HL-60 (cell line): ENCODE results near the gene ARF5.

Experiments used
- DNase-seq, 2 experiments: peaks; one replicate each; pipeline ENCODE4 v3.0.0-alpha.2; 2010 to 2020; ENCODE audit warnings: low read depth in 1 of 2, low spot score in 1 of 2
- H3K27ac ChIP-seq: fragments of 250-450 bp; sonication (Bioruptor Pico); replicated peaks from 2 replicates; pipeline ENCODE4 v1.5.1; 2020; ENCODE audit warnings: mild to moderate bottlenecking, moderate library complexity
- H3K27me3 ChIP-seq: fragments of 250-450 bp; sonication (Bioruptor Pico); 2 replicates; pipeline ENCODE4 v1.5.1; 2021; ENCODE audit warnings: mild to moderate bottlenecking, moderate library complexity; ENCODE audit not compliant: insufficient read depth, poor library complexity, severe bottlenecking
- H3K4me3 ChIP-seq: replicated peaks from 2 replicates; pipeline ENCODE4 v1.5.1; 2011; ENCODE audit warnings: mild to moderate bottlenecking, control low read depth, low read length; ENCODE audit not compliant: insufficient read depth
- GABPA ChIP-seq: IDR thresholded peaks from 2 replicates; pipeline ENCODE4 v1.6.1; 2012; ENCODE audit warnings: low read depth
- POLR2AphosphoS5 ChIP-seq: IDR thresholded peaks from 2 replicates; pipeline ENCODE4 v1.6.1; 2012; ENCODE audit warnings: low read depth
- SPI1 ChIP-seq: IDR thresholded peaks from 2 replicates; pipeline ENCODE4 v1.6.1; 2012; ENCODE audit warnings: low read depth, mild to moderate bottlenecking, borderline replicate concordance
- TF ChIP-seq, protein P1 (sequence below): IDR thresholded peaks from one replicate; pipeline ENCODE4 v1.5.1; 2011; ENCODE audit warnings: low read length, control low read depth, inconsistent platforms; ENCODE audit not compliant: insufficient read depth
- TF ChIP-seq, protein P2 (sequence below): IDR thresholded peaks from 2 replicates; pipeline ENCODE4 v1.6.1; 2012; ENCODE audit warnings: low read depth; ENCODE audit not compliant: insufficient replicate concordance

Gene ARF5

DNA sequence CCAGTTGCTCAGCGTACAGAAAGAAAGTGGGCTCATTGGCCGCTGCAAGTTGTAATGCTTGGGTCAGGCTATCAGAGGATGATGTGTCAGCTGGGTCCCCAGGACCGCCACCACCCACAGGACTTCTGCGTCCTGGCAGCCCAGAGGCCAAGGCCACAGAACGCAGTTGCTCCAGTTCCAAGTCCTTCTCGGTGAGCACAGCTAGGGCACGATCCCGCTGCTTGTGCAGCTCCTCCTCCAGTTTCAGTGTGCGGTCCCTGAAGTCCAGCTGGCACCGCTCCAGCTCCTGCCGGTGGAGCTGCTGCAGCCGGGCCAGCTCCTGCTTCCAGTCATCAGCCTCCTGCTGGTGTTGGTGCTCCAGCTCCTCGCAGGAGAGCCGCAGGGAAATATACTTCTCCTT, 5.8 kb upstream of the ARF5 start:
- H3K27me3 ChIP-seq, result no peaks in the 10 kb centered on the region
- TF ChIP-seq SPI1, result no peak
- no peak for TF ChIP-seq POLR2AphosphoS5
- no peak for TF ChIP-seq GABPA
- TF ChIP-seq, protein P1, sequence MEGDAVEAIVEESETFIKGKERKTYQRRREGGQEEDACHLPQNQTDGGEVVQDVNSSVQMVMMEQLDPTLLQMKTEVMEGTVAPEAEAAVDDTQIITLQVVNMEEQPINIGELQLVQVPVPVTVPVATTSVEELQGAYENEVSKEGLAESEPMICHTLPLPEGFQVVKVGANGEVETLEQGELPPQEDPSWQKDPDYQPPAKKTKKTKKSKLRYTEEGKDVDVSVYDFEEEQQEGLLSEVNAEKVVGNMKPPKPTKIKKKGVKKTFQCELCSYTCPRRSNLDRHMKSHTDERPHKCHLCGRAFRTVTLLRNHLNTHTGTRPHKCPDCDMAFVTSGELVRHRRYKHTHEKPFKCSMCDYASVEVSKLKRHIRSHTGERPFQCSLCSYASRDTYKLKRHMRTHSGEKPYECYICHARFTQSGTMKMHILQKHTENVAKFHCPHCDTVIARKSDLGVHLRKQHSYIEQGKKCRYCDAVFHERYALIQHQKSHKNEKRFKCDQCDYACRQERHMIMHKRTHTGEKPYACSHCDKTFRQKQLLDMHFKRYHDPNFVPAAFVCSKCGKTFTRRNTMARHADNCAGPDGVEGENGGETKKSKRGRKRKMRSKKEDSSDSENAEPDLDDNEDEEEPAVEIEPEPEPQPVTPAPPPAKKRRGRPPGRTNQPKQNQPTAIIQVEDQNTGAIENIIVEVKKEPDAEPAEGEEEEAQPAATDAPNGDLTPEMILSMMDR, result no peak
- TF ChIP-seq, protein P2, sequence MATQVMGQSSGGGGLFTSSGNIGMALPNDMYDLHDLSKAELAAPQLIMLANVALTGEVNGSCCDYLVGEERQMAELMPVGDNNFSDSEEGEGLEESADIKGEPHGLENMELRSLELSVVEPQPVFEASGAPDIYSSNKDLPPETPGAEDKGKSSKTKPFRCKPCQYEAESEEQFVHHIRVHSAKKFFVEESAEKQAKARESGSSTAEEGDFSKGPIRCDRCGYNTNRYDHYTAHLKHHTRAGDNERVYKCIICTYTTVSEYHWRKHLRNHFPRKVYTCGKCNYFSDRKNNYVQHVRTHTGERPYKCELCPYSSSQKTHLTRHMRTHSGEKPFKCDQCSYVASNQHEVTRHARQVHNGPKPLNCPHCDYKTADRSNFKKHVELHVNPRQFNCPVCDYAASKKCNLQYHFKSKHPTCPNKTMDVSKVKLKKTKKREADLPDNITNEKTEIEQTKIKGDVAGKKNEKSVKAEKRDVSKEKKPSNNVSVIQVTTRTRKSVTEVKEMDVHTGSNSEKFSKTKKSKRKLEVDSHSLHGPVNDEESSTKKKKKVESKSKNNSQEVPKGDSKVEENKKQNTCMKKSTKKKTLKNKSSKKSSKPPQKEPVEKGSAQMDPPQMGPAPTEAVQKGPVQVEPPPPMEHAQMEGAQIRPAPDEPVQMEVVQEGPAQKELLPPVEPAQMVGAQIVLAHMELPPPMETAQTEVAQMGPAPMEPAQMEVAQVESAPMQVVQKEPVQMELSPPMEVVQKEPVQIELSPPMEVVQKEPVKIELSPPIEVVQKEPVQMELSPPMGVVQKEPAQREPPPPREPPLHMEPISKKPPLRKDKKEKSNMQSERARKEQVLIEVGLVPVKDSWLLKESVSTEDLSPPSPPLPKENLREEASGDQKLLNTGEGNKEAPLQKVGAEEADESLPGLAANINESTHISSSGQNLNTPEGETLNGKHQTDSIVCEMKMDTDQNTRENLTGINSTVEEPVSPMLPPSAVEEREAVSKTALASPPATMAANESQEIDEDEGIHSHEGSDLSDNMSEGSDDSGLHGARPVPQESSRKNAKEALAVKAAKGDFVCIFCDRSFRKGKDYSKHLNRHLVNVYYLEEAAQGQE, result no peak
- H3K27ac ChIP-seq, result no peak overlapping the region
- no peak overlapping the region for H3K4me3 ChIP-seq
- DNase-seq, result no peak

DNA sequence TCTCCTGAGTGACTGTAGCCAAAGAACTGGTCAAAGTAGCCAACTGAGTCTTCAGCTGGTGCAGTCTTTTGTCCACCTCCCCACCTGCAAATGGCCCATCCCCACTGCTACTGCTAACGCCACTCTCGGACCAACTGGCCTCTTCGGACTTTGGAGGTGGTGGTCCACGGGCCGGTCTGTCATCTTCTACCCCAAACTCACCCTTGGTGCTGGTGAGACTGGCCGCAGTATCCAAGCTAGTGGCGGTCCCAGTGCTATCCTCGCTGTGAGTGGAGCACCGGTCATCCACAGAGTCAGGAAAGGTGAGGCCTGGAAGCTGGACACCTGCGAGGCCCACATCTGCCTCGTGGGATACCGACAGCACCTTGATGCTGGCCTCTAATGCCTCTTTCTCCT, 3.6 kb upstream of the ARF5 start:
- Histone ChIP-seq H3K27ac (peak overlapping the region; percentile 71), H3K4me3 (peak overlapping the region; percentile 90)
- TF ChIP-seq SPI1 (no peak), GABPA (no peak), POLR2AphosphoS5 (no peak)
- TF ChIP-seq, protein P2, result no peak
- TF ChIP-seq, protein P1, result no peak

DNA sequence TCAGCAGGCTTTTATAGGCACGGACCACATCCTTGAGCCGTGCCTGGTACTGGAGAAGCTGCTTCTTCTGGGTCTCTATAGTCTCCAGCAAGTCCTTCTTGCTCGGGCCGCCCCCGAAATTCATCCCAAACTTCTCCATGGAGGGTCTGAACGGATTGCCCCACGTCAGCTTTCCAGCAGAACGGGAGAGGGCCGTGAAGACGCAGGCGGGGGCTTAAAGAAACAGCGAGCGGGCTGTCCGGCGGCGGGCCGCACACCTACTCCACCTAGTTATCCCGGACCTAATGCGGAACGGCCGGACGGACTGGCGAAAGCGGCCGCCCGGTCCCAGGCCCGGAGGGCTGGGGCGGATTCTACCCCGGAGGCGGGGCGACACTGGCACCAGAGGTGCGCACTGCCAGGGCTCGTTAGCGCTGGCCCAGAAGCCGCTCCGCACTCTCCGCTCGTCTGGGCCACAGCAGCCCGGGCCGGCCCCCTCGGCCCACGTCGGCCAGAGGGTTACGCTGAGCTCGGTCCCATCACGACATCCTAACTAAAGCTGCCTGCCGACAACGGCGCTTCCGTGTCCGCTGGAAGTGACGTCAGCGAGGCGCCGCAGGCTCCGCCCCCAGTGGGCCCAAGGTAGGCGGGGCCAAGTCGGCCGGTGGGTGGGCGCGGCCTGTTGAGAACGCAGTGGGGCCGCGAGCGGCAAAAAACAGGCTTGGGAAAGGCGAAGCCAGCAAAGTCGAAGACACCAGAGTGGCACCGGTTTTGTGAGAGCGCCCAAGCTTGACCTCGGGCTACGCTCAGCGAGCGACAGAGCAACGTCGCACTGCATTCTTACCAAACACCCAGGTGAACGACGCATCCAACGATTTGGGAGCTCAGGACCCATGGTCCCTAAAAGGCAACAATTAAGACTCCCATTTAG, 2.9 kb upstream of the ARF5 start, which contains the start of gene GCC1:
GCC1 (minus strand) TSS at position 553 of the 910 bp plus-strand sequence; CDS start at position 139, 414 bp downstream.
- Histone ChIP-seq H3K27me3 (no peaks in the 10 kb centered on the region), H3K27ac (peak within 1 kb of the TSS; percentile 71), H3K4me3 (peak within 1 kb of the TSS; percentile 90)
- TF ChIP-seq SPI1, result no peak
- TF ChIP-seq, protein P2, result no peak
- TF ChIP-seq, protein P1, result no peak
- TF ChIP-seq GABPA, result peak; percentile 78
- peak; percentile 79 for TF ChIP-seq POLR2AphosphoS5
- DNase-seq, result peak; percentile 69 to 87

More for the DNA sequence above, 3.6 kb upstream of the ARF5 start:
- H3K27me3 ChIP-seq, result no peaks in the 10 kb centered on the region
- no peak for DNase-seq
